ENCODE data around the gene TRPV3.
"Not testable (repeated sequence)": the region's sequence is repeated elsewhere in the genome, so short reads cannot be mapped to it uniquely, and the experiment has no call there.

TRPV3 gene

GRCh38 chr17:3557768-3558583 is at the start of gene TRPV3:
Gene TRPV3, minus strand, starts transcription at chr17:3557812. Its CDS starts 2,962 bp downstream, at chr17:3554850.
- DNase-seq = no peak

- no peak for DNase-seq
Measured at GRCh38 chr17:3603870-3604259, 46.3 kb upstream of the TRPV3 start.

GRCh38 chr17:3603119-3603869 is 45.7 kb upstream of the TRPV3 start:
- DNase-seq = no peak

- DNase-seq = peak; percentile 26
Measured at GRCh38 chr17:3602499-3602898, 44.9 kb upstream of the TRPV3 start.

GRCh38 chr17:3600529-3601205 is 43.1 kb upstream of the TRPV3 start:
- DNase-seq = no peak

- no peak for DNase-seq
Measured at GRCh38 chr17:3598078-3598477, 40.5 kb upstream of the TRPV3 start.

GRCh38 chr17:3596804-3597464 is 39.3 kb upstream of the TRPV3 start:
- no peak for DNase-seq

- DNase-seq = no peak
Measured at GRCh38 chr17:3594976-3595375, 37.4 kb upstream of the TRPV3 start.

- DNase-seq = no peak
Measured at GRCh38 chr17:3594051-3594800, 36.6 kb upstream of the TRPV3 start.

- no peak for DNase-seq
Measured at GRCh38 chr17:3593384-3593783, 35.8 kb upstream of the TRPV3 start.

- DNase-seq = no peak
Measured at GRCh38 chr17:3592216-3592860, 34.7 kb upstream of the TRPV3 start.

- no peak for DNase-seq
Measured at GRCh38 chr17:3590768-3591167, 33.2 kb upstream of the TRPV3 start.

GRCh38 chr17:3590231-3590630 is 32.6 kb upstream of the TRPV3 start:
- DNase-seq = no peak

GRCh38 chr17:3589784-3590183 is 32.2 kb upstream of the TRPV3 start:
- DNase-seq = no peak

- DNase-seq = no peak
Measured at GRCh38 chr17:3585826-3586225, 28.2 kb upstream of the TRPV3 start.

- DNase-seq = no peak
Measured at GRCh38 chr17:3583456-3583855, 25.8 kb upstream of the TRPV3 start.

GRCh38 chr17:3582915-3583314 is 25.3 kb upstream of the TRPV3 start:
- DNase-seq = no peak

- DNase-seq = not testable (repeated sequence)
Measured at GRCh38 chr17:3578667-3579066, 21.1 kb upstream of the TRPV3 start.

- DNase-seq = no peak
Measured at GRCh38 chr17:3576970-3577369, 19.4 kb upstream of the TRPV3 start.

GRCh38 chr17:3575511-3575910 is 17.9 kb upstream of the TRPV3 start:
- no peak for DNase-seq

- DNase-seq = no peak
Measured at GRCh38 chr17:3574231-3574630, 16.6 kb upstream of the TRPV3 start.
